K562 (cell line): Measurements from ENCODE around the gene NDOR1. TPM values are rescaled to one million over a fixed set of nuclear protein-coding genes. Genes with fewer than 3 reads are reported as not detected.

ENCODE experiments used
- DMBX1 ChIP-seq: fragments of 250-450 bp; sonication (Bioruptor Pico); IDR thresholded peaks from 2 replicates; pipeline ENCODE4 v1.8.0; 2022; ENCODE audit warnings: inconsistent platforms, mild to moderate bottlenecking, moderate library complexity, borderline replicate concordance
- E2F3 ChIP-seq: fragments of 250-450 bp; sonication (Bioruptor Pico); IDR thresholded peaks from 2 replicates; pipeline ENCODE4 v1.4.0; 2020; ENCODE audit warnings: mild to moderate bottlenecking
- FOSL1 ChIP-seq: fragments of 200-800 bp; sonication (Bioruptor generic); conservative IDR thresholded peaks from 2 replicates; pipeline ENCODE4 v1.6.1; 2016; ENCODE audit warnings: missing genetic modification characterization, missing compliant biosample characterization
- FOXJ2 ChIP-seq: fragments of 200-800 bp; sonication (Bioruptor generic); IDR thresholded peaks from 2 replicates; pipeline ENCODE4 v1.6.1; 2016; ENCODE audit warnings: missing genetic modification characterization, missing compliant biosample characterization
- GABPA ChIP-seq: fragments of 200-800 bp; sonication (Bioruptor generic); conservative IDR thresholded peaks from 2 replicates; pipeline ENCODE4 v1.6.1; 2016; ENCODE audit warnings: low read depth, missing genetic modification characterization, missing compliant biosample characterization
- HSF4 ChIP-seq: fragments of 250-450 bp; sonication (Bioruptor Pico); IDR thresholded peaks from 2 replicates; pipeline ENCODE4 v2.1.2; 2022; ENCODE audit warnings: mild to moderate bottlenecking, moderate library complexity, borderline replicate concordance
- KLF16 ChIP-seq: IDR thresholded peaks from 2 replicates; pipeline ENCODE4 v1.6.1; 2016; ENCODE audit warnings: antibody characterized with exemption
- MCM2 ChIP-seq: fragments of 450-650 bp; IDR thresholded peaks from 2 replicates; pipeline ENCODE4 v1.6.1; 2017; ENCODE audit warnings: low read depth, mild to moderate bottlenecking
- MCM3 ChIP-seq: fragments of 450-650 bp; IDR thresholded peaks from 2 replicates; pipeline ENCODE4 v1.6.1; 2016
- MECOM ChIP-seq: fragments of 250-450 bp; sonication (Bioruptor Pico); IDR thresholded peaks from 2 replicates; pipeline ENCODE4 v1.8.0; 2022; ENCODE audit warnings: inconsistent platforms
- MEF2A ChIP-seq: IDR thresholded peaks from 2 replicates; pipeline ENCODE4 v1.6.1; 2011; ENCODE audit warnings: low read depth, mild to moderate bottlenecking, low read length, moderate library complexity; ENCODE audit not compliant: control insufficient read depth
- NCOR1 ChIP-seq: fragments of 450-650 bp; IDR thresholded peaks from 2 replicates; pipeline ENCODE4 v1.6.1; 2016; ENCODE audit warnings: mild to moderate bottlenecking, moderate library complexity
- PTTG1 ChIP-seq: fragments of 450-650 bp; IDR thresholded peaks from 2 replicates; pipeline ENCODE4 v1.6.1; 2016; ENCODE audit warnings: low read depth, mild to moderate bottlenecking, missing genetic modification characterization, missing compliant biosample characterization
- RAD51 ChIP-seq: fragments of 450-650 bp; IDR thresholded peaks from 2 replicates; pipeline ENCODE4 v1.7.1; 2016; ENCODE audit warnings: low read depth, mild to moderate bottlenecking, borderline replicate concordance
- RBBP5 ChIP-seq: fragments of 200-600 bp; sonication (generic); IDR thresholded peaks from 2 replicates; pipeline ENCODE4 v1.6.1; 2012; ENCODE audit warnings: borderline replicate concordance, mild to moderate bottlenecking, low read length, control low read depth, inconsistent platforms; ENCODE audit not compliant: insufficient read depth, poor library complexity, severe bottlenecking
- ZNF3 ChIP-seq: fragments of 250-450 bp; sonication (Bioruptor Pico); IDR thresholded peaks from 2 replicates; pipeline ENCODE4 v1.5.0; 2021; ENCODE audit warnings: mild to moderate bottlenecking, moderate library complexity
- ZNF707 ChIP-seq: fragments of 250-450 bp; sonication (Bioruptor Pico); conservative IDR thresholded peaks from 2 replicates; pipeline ENCODE4 v1.8.0; 2022; ENCODE audit warnings: inconsistent platforms, mild to moderate bottlenecking, moderate library complexity
- ZSCAN32 ChIP-seq: fragments of 450-650 bp; formaldehyde crosslinking; IDR thresholded peaks from 2 replicates; pipeline ENCODE4 v1.4.0; 2020; ENCODE audit warnings: mild to moderate bottlenecking, moderate library complexity
- polyA plus RNA-seq, 8 experiments: library from polyadenylated mRNA; depleted of rRNA in 4 of 8; stranded (reverse) in 5 of 8; unstranded in 3 of 8; fragments of >200 nt; fragmentation: Nextera tagmentation in 2 of 8; fragmentation: Illumina TruSeq in 1 of 8; extraction: Ambion mirVana in 2 of 8; extraction: Trizol in 1 of 8; gene quantifications; 2 replicates each; pipeline versions ENCODE4 v1.2.1 to v1.2.3, GENCODE V29; 2011 to 2014; ENCODE audit warnings: inconsistent platforms in 1 of 8, missing spikeins in 1 of 8
- total RNA-seq, 7 experiments: library from RNA; depleted of rRNA in 6 of 7; stranded (reverse); fragments of >200 nt in 6 of 7; fragmentation: Illumina TruSeq in 2 of 7; extraction: Trizol in 2 of 7; gene quantifications; 2 replicates each; pipeline versions ENCODE4 v1.2.1 to v1.2.3, GENCODE V29; 2011 to 2021; ENCODE audit warnings: low replicate concordance in 1 of 7
- TF ChIP-seq, protein P1 (sequence below): fragments of 450-650 bp; formaldehyde crosslinking; IDR thresholded peaks from 2 replicates; pipeline ENCODE4 v1.4.0; 2020; ENCODE audit warnings: mild to moderate bottlenecking, mixed read lengths
- TF ChIP-seq, protein P2 (sequence below): sonication (generic); formaldehyde crosslinking; IDR thresholded peaks from 2 replicates; pipeline ENCODE4 v1.8.0; 2022; ENCODE audit warnings: mild to moderate bottlenecking, missing genetic modification reagents

NDOR1 gene
- total and polyA plus RNA-seq, 9 of the 15 experiments (the other 6 are each of a cell fraction or from before 2014, with no cell fraction given) = 0.06 to 36.9 (median 6.9) TPM

DNA sequence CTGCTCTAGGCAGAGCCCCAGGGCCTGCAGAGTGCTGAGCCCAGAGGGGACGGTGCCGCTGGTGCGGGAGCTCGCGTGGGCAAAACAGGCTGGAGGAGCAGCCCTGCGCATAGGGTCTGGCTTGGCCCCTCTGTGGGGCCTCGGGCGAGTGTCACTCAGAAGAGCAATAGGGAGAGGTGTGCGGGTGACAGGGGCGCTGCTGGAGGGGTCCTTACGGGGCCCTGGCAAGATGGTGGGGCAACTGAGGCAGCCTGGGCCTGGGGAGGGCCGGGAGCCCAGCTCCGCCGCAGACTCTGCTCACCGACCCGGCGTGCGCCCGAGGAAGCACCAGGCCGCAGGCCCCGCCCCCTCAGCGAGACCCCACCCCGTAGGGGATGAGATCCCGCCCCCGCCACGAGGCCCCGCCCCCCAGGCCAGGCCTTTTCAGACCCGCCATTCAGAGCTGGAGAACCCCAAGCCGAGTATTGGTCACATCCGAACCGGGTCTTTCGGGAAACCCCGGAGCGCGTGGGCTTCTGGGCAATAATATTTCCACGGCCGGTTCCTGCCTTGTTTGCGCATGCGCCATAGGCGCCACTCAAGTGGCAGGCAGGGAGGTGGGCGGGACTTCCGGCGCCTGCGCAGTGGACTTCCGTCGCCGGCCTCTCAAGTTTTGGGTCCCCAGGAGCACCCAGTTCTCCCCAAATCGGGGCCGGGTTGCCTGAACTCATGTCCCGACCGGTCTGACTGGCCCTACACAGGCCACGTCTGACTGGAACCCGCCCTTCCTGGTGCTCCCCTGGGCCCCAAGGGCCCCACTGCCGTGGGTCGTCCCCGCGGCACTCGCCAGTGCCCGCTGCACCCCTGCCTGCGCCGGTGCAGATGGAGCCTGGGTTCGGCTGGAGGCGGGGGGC is 17.8 kb downstream of the NDOR1 start (continued):
- TF ChIP-seq FOSL1 (tag) (no peak; the same call in 1 of the 2 replicates), RBBP5 (no peak), E2F3 (CRISPR knock-in tag) (no peak), ZSCAN32 (no peak), MCM3 (no peak), NCOR1 (no peak), PTTG1 (tag) (no peak), DMBX1 (CRISPR knock-in tag) (no peak), ZNF3 (CRISPR knock-in tag) (no peak), MEF2A (no peak), KLF16 (no peak), RAD51 (no peak), MCM2 (no peak), HSF4 (CRISPR knock-in tag) (no peak), GABPA (peak; percentile 97), MECOM (CRISPR knock-in tag) (no peak), ZNF707 (CRISPR knock-in tag) (no peak), FOXJ2 (tag) (no peak)
- TF ChIP-seq, protein P1, sequence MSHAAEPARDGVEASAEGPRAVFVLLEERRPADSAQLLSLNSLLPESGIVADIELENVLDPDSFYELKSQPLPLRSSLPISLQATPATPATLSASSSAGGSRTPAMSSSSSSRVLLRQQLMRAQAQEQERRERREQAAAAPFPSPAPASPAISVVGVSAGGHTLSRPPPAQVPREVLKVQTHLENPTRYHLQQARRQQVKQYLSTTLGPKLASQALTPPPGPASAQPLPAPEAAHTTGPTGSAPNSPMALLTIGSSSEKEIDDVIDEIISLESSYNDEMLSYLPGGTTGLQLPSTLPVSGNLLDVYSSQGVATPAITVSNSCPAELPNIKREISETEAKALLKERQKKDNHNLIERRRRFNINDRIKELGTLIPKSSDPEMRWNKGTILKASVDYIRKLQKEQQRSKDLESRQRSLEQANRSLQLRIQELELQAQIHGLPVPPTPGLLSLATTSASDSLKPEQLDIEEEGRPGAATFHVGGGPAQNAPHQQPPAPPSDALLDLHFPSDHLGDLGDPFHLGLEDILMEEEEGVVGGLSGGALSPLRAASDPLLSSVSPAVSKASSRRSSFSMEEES (CRISPR knock-in tag) = no peak
- TF ChIP-seq, protein P2, sequence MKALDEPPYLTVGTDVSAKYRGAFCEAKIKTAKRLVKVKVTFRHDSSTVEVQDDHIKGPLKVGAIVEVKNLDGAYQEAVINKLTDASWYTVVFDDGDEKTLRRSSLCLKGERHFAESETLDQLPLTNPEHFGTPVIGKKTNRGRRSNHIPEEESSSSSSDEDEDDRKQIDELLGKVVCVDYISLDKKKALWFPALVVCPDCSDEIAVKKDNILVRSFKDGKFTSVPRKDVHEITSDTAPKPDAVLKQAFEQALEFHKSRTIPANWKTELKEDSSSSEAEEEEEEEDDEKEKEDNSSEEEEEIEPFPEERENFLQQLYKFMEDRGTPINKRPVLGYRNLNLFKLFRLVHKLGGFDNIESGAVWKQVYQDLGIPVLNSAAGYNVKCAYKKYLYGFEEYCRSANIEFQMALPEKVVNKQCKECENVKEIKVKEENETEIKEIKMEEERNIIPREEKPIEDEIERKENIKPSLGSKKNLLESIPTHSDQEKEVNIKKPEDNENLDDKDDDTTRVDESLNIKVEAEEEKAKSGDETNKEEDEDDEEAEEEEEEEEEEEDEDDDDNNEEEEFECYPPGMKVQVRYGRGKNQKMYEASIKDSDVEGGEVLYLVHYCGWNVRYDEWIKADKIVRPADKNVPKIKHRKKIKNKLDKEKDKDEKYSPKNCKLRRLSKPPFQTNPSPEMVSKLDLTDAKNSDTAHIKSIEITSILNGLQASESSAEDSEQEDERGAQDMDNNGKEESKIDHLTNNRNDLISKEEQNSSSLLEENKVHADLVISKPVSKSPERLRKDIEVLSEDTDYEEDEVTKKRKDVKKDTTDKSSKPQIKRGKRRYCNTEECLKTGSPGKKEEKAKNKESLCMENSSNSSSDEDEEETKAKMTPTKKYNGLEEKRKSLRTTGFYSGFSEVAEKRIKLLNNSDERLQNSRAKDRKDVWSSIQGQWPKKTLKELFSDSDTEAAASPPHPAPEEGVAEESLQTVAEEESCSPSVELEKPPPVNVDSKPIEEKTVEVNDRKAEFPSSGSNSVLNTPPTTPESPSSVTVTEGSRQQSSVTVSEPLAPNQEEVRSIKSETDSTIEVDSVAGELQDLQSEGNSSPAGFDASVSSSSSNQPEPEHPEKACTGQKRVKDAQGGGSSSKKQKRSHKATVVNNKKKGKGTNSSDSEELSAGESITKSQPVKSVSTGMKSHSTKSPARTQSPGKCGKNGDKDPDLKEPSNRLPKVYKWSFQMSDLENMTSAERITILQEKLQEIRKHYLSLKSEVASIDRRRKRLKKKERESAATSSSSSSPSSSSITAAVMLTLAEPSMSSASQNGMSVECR = no peak
